Testis (tissue), 3 donors: ENCODE measurements around the gene AFM. TPM values are rescaled to one million over a fixed set of nuclear protein-coding genes. Genes with fewer than 3 reads are reported as not detected.

Source experiments
- DNase-seq: peaks from one replicate; pipeline ENCODE4 v3.0.0-alpha.2; 2019
- H3K27ac ChIP-seq, 2 donors: fragments of 200-600 bp; sonication (generic); one replicate each; pipeline ENCODE4 v1.5.1; 2019
- H3K27me3 ChIP-seq: fragments of 200-600 bp; sonication (generic); one replicate; pipeline ENCODE4 v1.5.1; 2019
- H3K36me3 ChIP-seq: fragments of 200-600 bp; sonication (generic); one replicate; pipeline ENCODE4 v1.5.1; 2017; ENCODE audit warnings: low read depth; ENCODE audit errors: missing control alignments
- H3K4me1 ChIP-seq: fragments of 200-600 bp; sonication (generic); one replicate; pipeline ENCODE4 v1.5.1; 2019
- H3K4me3 ChIP-seq, 2 donors: fragments of 200-600 bp; sonication (generic); one replicate each; pipeline ENCODE4 v1.5.1; 2017 to 2019
- H3K9me3 ChIP-seq: fragments of 200-600 bp; sonication (generic); one replicate; pipeline ENCODE4 v1.5.1; 2017
- CTCF ChIP-seq, 3 experiments: fragments of 450-650 bp in 2 of 3; fragments of 200-600 bp in 1 of 3; sonication (generic) in 1 of 3; IDR thresholded peaks; one replicate each; pipeline ENCODE4 v1.5.1; 2016 to 2019; ENCODE audit warnings: antibody characterized with exemption in 3 of 3, mild to moderate bottlenecking in 2 of 3, moderate library complexity in 1 of 3
- POLR2A ChIP-seq: fragments of 450-650 bp; IDR thresholded peaks from one replicate; pipeline ENCODE4 v1.6.1; 2017; ENCODE audit warnings: antibody characterized with exemption, mild to moderate bottlenecking, moderate library complexity
- WGBS, 2 donors: methylation state at CpG; one replicate each; pipeline ENCODE4 v1.1.5; 2018; 5-methylcytosine and 5-hydroxymethylcytosine counted together
- intact Hi-C: fragments of 100-400 bp; cut with DNase I; formaldehyde crosslinking; loops from one replicate; pipeline ENCODE4 v1.15.1; 2023; ENCODE audit warnings: low total_unique reads
- polyA plus RNA-seq: library from polyadenylated mRNA; stranded (reverse); fragments of 350-450 nt; fragmentation: Illumina TruSeq; extraction: RNeasy Lipid Tissue Mini Kit (QIAGEN cat#74804); gene quantifications from one replicate; pipeline ENCODE4 v1.2.3, GENCODE V29; 2014; ENCODE audit warnings: low read depth, low replicate concordance; ENCODE audit not compliant: insufficient read depth
- total RNA-seq, 2 donors: library from RNA; depleted of rRNA; stranded (reverse); fragments of >200 nt; gene quantifications; one replicate each; pipeline ENCODE4 v1.2.3, GENCODE V29; 2016

Gene AFM
- total and polyA plus RNA-seq, 3 donors from 2014 or later: 0.19 to 0.20 TPM; not detected in 1

GRCh38 chr4:73533515-73534422 is 52.2 kb downstream of the AFM start:
- H3K4me1 ChIP-seq: no peaks in the 10 kb centered on the region
- DNase-seq: no peak
- H3K27ac ChIP-seq: no peak overlapping the region
- no peak overlapping the region for H3K4me3 ChIP-seq
- TF ChIP-seq CTCF (IDR thresholded peaks at IDR 0.05) (no peak), POLR2A (no peak)
- no peaks in the 10 kb centered on the region for H3K27me3 ChIP-seq
- intact Hi-C loops: no loop called here
- H3K9me3 ChIP-seq: no peaks in the 10 kb centered on the region
- WGBS, 2 donors: 76 to 78% methylated on average over 2 of the region's 2 CpGs
- H3K36me3 ChIP-seq: no peaks in the 10 kb centered on the region

DNA sequence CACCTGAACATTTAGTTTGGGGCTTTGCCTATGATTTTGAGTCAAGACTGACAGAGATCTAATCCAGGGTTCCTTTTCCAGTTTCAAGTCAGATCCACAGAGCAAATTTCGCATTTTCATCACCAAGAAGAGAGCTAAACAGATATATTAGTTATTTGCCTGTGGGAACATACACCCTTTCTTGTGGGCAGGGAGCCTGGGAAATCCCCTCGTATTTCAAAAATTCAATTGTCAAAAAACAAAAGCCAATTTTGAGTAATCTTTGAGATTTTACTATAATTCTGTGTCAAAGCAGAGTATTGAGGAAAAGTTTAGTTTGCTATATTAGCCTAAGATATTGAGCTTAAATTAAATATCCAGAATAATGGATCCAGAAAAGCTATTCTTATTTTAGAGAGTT is 56.6 kb downstream of the AFM start:
- TF ChIP-seq CTCF (IDR thresholded peaks at IDR 0.05) (no peak), POLR2A (no peak)
- DNase-seq: no peak
- H3K36me3 ChIP-seq: no peaks in the 10 kb centered on the region
- no peaks in the 10 kb centered on the region for H3K27me3 ChIP-seq
- H3K9me3 ChIP-seq: no peaks in the 10 kb centered on the region
- no peak overlapping the region for H3K27ac ChIP-seq
- H3K4me3 ChIP-seq: no peak overlapping the region
- 89 to 94% methylated on average over 2 of the region's 2 CpGs for WGBS, 2 donors
- H3K4me1 ChIP-seq: no peaks in the 10 kb centered on the region
- intact Hi-C loops: no loop called here

GRCh38 chr4:73539386-73539785 is 57.8 kb downstream of the AFM start:
- TF ChIP-seq POLR2A (no peak), CTCF (IDR thresholded peaks at IDR 0.05) (no peak)
- H3K4me1 ChIP-seq: no peaks in the 10 kb centered on the region
- H3K9me3 ChIP-seq: no peaks in the 10 kb centered on the region
- H3K36me3 ChIP-seq: no peaks in the 10 kb centered on the region
- WGBS, 2 donors: 64 to 70% methylated on average over 4 of the region's 4 CpGs
- no peak overlapping the region for H3K4me3 ChIP-seq
- intact Hi-C loops: no loop called here
- DNase-seq: no peak
- H3K27ac ChIP-seq: no peak overlapping the region
- no peaks in the 10 kb centered on the region for H3K27me3 ChIP-seq

DNA sequence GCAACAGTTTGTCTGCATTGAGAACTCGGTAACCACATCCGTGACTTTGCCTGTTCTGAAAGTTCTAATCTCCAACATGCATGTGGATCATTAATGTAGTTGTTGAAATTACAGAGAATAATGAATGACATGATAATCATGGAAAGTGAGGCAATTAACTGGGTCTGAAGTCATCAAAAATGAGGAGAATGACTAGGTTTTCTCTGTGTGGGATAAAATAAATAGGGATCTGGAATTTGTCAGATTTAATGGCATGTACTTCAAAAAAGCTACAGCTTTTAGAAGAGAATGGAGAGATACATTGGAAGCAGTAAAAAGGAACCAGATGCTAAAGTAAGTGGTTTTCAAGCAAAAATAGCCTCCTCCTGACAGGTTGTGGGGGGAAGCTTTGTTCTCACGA is 59.3 kb downstream of the AFM start:
- DNase-seq: no peak
- intact Hi-C loops: no loop called here

More for the DNA sequence above, 59.3 kb downstream of the AFM start:
- H3K9me3 ChIP-seq: no peaks in the 10 kb centered on the region
- 68 to 76% methylated on average over 3 of the region's 3 CpGs for WGBS, 2 donors
- no peak overlapping the region for H3K27ac ChIP-seq
- no peak overlapping the region for H3K4me3 ChIP-seq
- TF ChIP-seq CTCF (IDR thresholded peaks at IDR 0.05) (no peak), POLR2A (no peak)
- H3K36me3 ChIP-seq: no peaks in the 10 kb centered on the region
- no peaks in the 10 kb centered on the region for H3K4me1 ChIP-seq
- no peaks in the 10 kb centered on the region for H3K27me3 ChIP-seq
